HG03558 (cell line): Measurements from ENCODE around the gene PITX3.
A peak's percentile ranks its signal among the peaks of the same experiment; 100 is the strongest.
"Not testable (repeated sequence)": the region's sequence is repeated elsewhere in the genome, so short reads cannot be mapped to it uniquely, and the experiment has no call there.

Experiments used
- ATAC-seq: cut with Tn5 transposase; IDR thresholded peaks from one replicate; pipeline ENCODE4 v1.9.1; 2021; ENCODE audit warnings: moderate number of reproducible peaks; ENCODE audit not compliant: unreplicated experiment; ENCODE audit errors: extremely low read depth

Gene PITX3

GRCh38 chr10:102230264-102230860 is 10.9 kb downstream of the PITX3 start:
- ATAC-seq = no peak

- no peak for ATAC-seq
Measured at GRCh38 chr10:102229810-102230263, 11.5 kb downstream of the PITX3 start.

GRCh38 chr10:102227050-102227449 is 14.3 kb downstream of the PITX3 start:
- no peak for ATAC-seq

- ATAC-seq = no peak
Measured at GRCh38 chr10:102226542-102226870, 14.8 kb downstream of the PITX3 start.

GRCh38 chr10:102225646-102226541 is 15.4 kb downstream of the PITX3 start, which contains the start of gene ELOVL3:
Gene ELOVL3, plus strand, starts transcription at chr10:102226299. Its CDS starts 250 bp downstream, at chr10:102226549.
- peak; percentile 57 for ATAC-seq

GRCh38 chr10:102222797-102223196 is 18.5 kb downstream of the PITX3 start:
- no peak for ATAC-seq

- ATAC-seq = no peak
Measured at GRCh38 chr10:102220612-102221011, 20.7 kb downstream of the PITX3 start.

- no peak for ATAC-seq
Measured at GRCh38 chr10:102219370-102219769, 21.9 kb downstream of the PITX3 start.

- not testable (repeated sequence) for ATAC-seq
Measured at GRCh38 chr10:102213599-102213998, 27.7 kb downstream of the PITX3 start.

- ATAC-seq = no peak
Measured at GRCh38 chr10:102211615-102212299, 29.6 kb downstream of the PITX3 start.

- ATAC-seq = no peak
Measured at GRCh38 chr10:102208311-102209035, 32.8 kb downstream of the PITX3 start.

GRCh38 chr10:102202386-102202785 is 38.9 kb downstream of the PITX3 start:
- no peak for ATAC-seq

GRCh38 chr10:102200751-102201640 is 40.3 kb downstream of the PITX3 start:
- no peak for ATAC-seq

GRCh38 chr10:102198027-102198426 is 43.3 kb downstream of the PITX3 start:
- no peak for ATAC-seq

- no peak for ATAC-seq
Measured at GRCh38 chr10:102196893-102197292, 44.4 kb downstream of the PITX3 start.

- ATAC-seq = no peak
Measured at GRCh38 chr10:102195296-102195870, 45.9 kb downstream of the PITX3 start.

GRCh38 chr10:102191956-102192355 is 49.4 kb downstream of the PITX3 start:
- no peak for ATAC-seq

GRCh38 chr10:102188941-102189898 is 52.1 kb downstream of the PITX3 start:
- ATAC-seq = not testable (repeated sequence)
